CD14-positive monocyte (primary cell): ENCODE measurements around the gene SSBP2. TPM values are rescaled to one million over a fixed set of nuclear protein-coding genes. Genes with fewer than 3 reads are reported as not detected.

ENCODE experiments used
- DNase-seq, 3 donors: peaks; one replicate each; pipeline ENCODE4 v3.0.0-alpha.2; 2011 to 2022
- H2AFZ ChIP-seq: 2 replicates; pipeline ENCODE4 v1.6.0; 2012; ENCODE audit warnings: mild to moderate bottlenecking, low read depth, low read length, inconsistent platforms; ENCODE audit not compliant: insufficient read depth, poor library complexity, severe bottlenecking
- H3K27ac ChIP-seq, 2 donors: 1 replicate in 1 of 2; 2 replicates in 1 of 2; pipeline ENCODE4 v1.5.1; 2012 to 2013; ENCODE audit warnings: low read length in 2 of 2, control low read depth in 1 of 2, inconsistent platforms in 1 of 2, low read depth in 1 of 2, mild to moderate bottlenecking in 1 of 2
- H3K27me3 ChIP-seq, 2 donors: one replicate each; pipeline versions ENCODE4 v1.6.0 to v1.6.1; 2011 to 2013; ENCODE audit warnings: low read length in 2 of 2; ENCODE audit not compliant: control insufficient read depth in 2 of 2, insufficient read depth in 2 of 2
- H3K36me3 ChIP-seq, 2 donors: replicated peaks in 1 of 2; 1 replicate in 1 of 2; 2 replicates in 1 of 2; pipeline versions ENCODE4 v1.5.1 to v1.6.1; 2012 to 2013; ENCODE audit warnings: low read length in 2 of 2, control low read depth in 1 of 2, inconsistent platforms in 1 of 2, mild to moderate bottlenecking in 1 of 2; ENCODE audit not compliant: insufficient read depth in 2 of 2, control insufficient read depth in 1 of 2
- H3K4me1 ChIP-seq, 2 donors: 1 replicate in 1 of 2; 2 replicates in 1 of 2; pipeline versions ENCODE4 v1.5.1 to v1.6.1; 2012 to 2013; ENCODE audit warnings: low read length in 2 of 2, control low read depth in 1 of 2, inconsistent platforms in 1 of 2, mild to moderate bottlenecking in 1 of 2, moderate library complexity in 1 of 2; ENCODE audit not compliant: insufficient read depth in 2 of 2, control insufficient read depth in 1 of 2
- H3K4me2 ChIP-seq: replicated peaks from 2 replicates; pipeline ENCODE3; 2012; ENCODE audit warnings: low read length, moderate library complexity, mild to moderate bottlenecking; ENCODE audit not compliant: poor library complexity, severe bottlenecking; ENCODE audit errors: extremely low read depth
- H3K4me3 ChIP-seq, 3 experiments: fragments of 200-600 bp in 1 of 3; sonication (generic) in 1 of 3; replicated peaks in 1 of 3; 1 replicate in 2 of 3; 2 replicates in 1 of 3; pipeline ENCODE4 v1.5.1; 2011 to 2013; ENCODE audit warnings: low read length in 3 of 3, mild to moderate bottlenecking in 3 of 3, control low read depth in 2 of 3, low read depth in 2 of 3, inconsistent platforms in 1 of 3, moderate library complexity in 1 of 3
- H3K79me2 ChIP-seq: 2 replicates; pipeline ENCODE4 v1.6.0; 2012; ENCODE audit warnings: mild to moderate bottlenecking, control low read depth, inconsistent platforms, low read length, moderate library complexity; ENCODE audit not compliant: insufficient read depth
- H3K9ac ChIP-seq: 2 replicates; pipeline ENCODE4 v1.6.0; 2017; ENCODE audit warnings: low read length, mild to moderate bottlenecking; ENCODE audit not compliant: insufficient read depth, poor library complexity, severe bottlenecking
- H3K9me3 ChIP-seq, 2 donors: replicated peaks in 1 of 2; 1 replicate in 1 of 2; 2 replicates in 1 of 2; pipeline versions ENCODE4 v1.5.1 to v1.6.1; 2012 to 2013; ENCODE audit warnings: low read length in 2 of 2, control low read depth in 1 of 2; ENCODE audit not compliant: control insufficient read depth in 1 of 2, insufficient read depth in 1 of 2
- H4K20me1 ChIP-seq: 2 replicates; pipeline ENCODE4 v1.6.0; 2012; ENCODE audit warnings: mild to moderate bottlenecking, low read length, control low read depth, moderate library complexity; ENCODE audit not compliant: insufficient read depth
- H3K27ac Mint-ChIP-seq, 7 donors: one replicate each; pipeline ENCODE4 v1.8.0; 2020; ENCODE audit warnings: mild to moderate bottlenecking in 7 of 7, mixed read lengths in 7 of 7, moderate library complexity in 6 of 7, inconsistent platforms in 2 of 7
- H3K27me3 Mint-ChIP-seq, 3 donors: one replicate each; pipeline ENCODE4 v1.8.0; 2021 to 2022; ENCODE audit warnings: low read depth in 3 of 3, mild to moderate bottlenecking in 3 of 3, mixed read lengths in 3 of 3, moderate library complexity in 3 of 3, inconsistent platforms in 1 of 3
- H3K36me3 Mint-ChIP-seq, 2 donors: one replicate each; pipeline ENCODE4 v1.8.0; 2020; ENCODE audit warnings: mixed read lengths in 2 of 2, inconsistent platforms in 1 of 2, mild to moderate bottlenecking in 1 of 2
- H3K4me1 Mint-ChIP-seq: one replicate; pipeline ENCODE4 v1.8.0; 2020; ENCODE audit warnings: mild to moderate bottlenecking, mixed read lengths
- H3K4me3 Mint-ChIP-seq, 2 donors: one replicate each; pipeline ENCODE4 v1.8.0; 2020; ENCODE audit warnings: mild to moderate bottlenecking in 2 of 2, mixed read lengths in 2 of 2, moderate library complexity in 1 of 2
- H3K9me3 Mint-ChIP-seq, 7 donors: one replicate each; pipeline ENCODE4 v1.8.0; 2020 to 2022; ENCODE audit warnings: mixed read lengths in 7 of 7, mild to moderate bottlenecking in 6 of 7, moderate library complexity in 6 of 7, inconsistent platforms in 2 of 7
- CTCF ChIP-seq: fragments of 200-600 bp; IDR thresholded peaks from one replicate; pipeline ENCODE4 v1.8.0; 2022; ENCODE audit warnings: antibody characterized with exemption, mild to moderate bottlenecking
- WGBS: methylation state at CpG from one replicate; pipeline ENCODE4 v1.1.5; 2013; ENCODE audit warnings: missing lambda C conversion rate; ENCODE audit not compliant: insufficient coverage; 5-methylcytosine and 5-hydroxymethylcytosine counted together
- intact Hi-C, 2 donors: fragments of 100-400 bp; cut with micrococcal nuclease; formaldehyde crosslinking; loops; one replicate each; pipeline versions ENCODE4 v1.15.0 to v1.15.1; 2023
- polyA plus RNA-seq, 3 donors: library from polyadenylated mRNA; depleted of rRNA in 1 of 3; unstranded in 2 of 3; stranded (reverse) in 1 of 3; fragments of 300-500 nt in 2 of 3; fragments of >200 nt in 1 of 3; fragmentation: Illumina TruSeq in 2 of 3; gene quantifications; 1 replicate in 2 of 3; 2 replicates in 1 of 3; pipeline ENCODE4 v1.2.3, GENCODE V29; 2012 to 2021

Gene SSBP2
- polyA plus RNA-seq, 3 donors: 29.1 to 55.2 (median 53.4) TPM

GRCh38 chr5:81631621-81632020 lies 119.3 kb downstream of the SSBP2 start:
- Histone ChIP-seq H3K4me1 (no peaks in the 10 kb centered on the region), H3K79me2 (no peaks in the 10 kb centered on the region), H3K4me3 (no peak overlapping the region), H3K36me3 (peaks cover 8 to 10% of the 10 kb centered on the region in 2 donors), H3K27me3 (no peaks in the 10 kb centered on the region), H3K9ac (no peak overlapping the region), H3K27ac (no peak overlapping the region), H3K9me3 (no peaks in the 10 kb centered on the region), H3K4me2 (no peak overlapping the region), H4K20me1 (no peaks in the 10 kb centered on the region), H2AFZ (no peak overlapping the region)
- Mint-ChIP-seq H3K36me3 (peaks cover 11 to 16% of the 10 kb centered on the region in 2 donors), H3K27me3 (peaks cover 0 to 2% (median 0%) of the 10 kb centered on the region in 3 donors), H3K4me1 (peaks cover 3% of the 10 kb centered on the region), H3K9me3 (peaks cover 0 to 7% (median 0%) of the 10 kb centered on the region in 7 donors), H3K27ac (no peak overlapping the region), H3K4me3 (no peak overlapping the region)
- intact Hi-C loops: no loop called here
- TF ChIP-seq CTCF: no peak
- WGBS: no CpG with 5 or more reads among the region's 1 CpG
- no peak for DNase-seq

GRCh38 chr5:81631124-81631523 lies 119.8 kb downstream of the SSBP2 start:
- WGBS: 0% methylated on average over 2 of the region's 7 CpGs
- no peak overlapping the region for H3K4me3 Mint-ChIP-seq
- intact Hi-C loops: no loop called here
- no peak for TF ChIP-seq CTCF
- H4K20me1 ChIP-seq: no peaks in the 10 kb centered on the region
- peaks cover 0 to 2% (median 0%) of the 10 kb centered on the region in 3 donors for H3K27me3 Mint-ChIP-seq
- no peak overlapping the region for H3K27ac ChIP-seq
- no peak overlapping the region for H3K4me2 ChIP-seq
- H3K27ac Mint-ChIP-seq: no peak overlapping the region
- peaks cover 7 to 10% of the 10 kb centered on the region in 2 donors for H3K36me3 ChIP-seq
- no peaks in the 10 kb centered on the region for H3K4me1 ChIP-seq
- DNase-seq: no peak
- H3K4me1 Mint-ChIP-seq: peaks cover 3% of the 10 kb centered on the region
- H2AFZ ChIP-seq: no peak overlapping the region
- no peaks in the 10 kb centered on the region for H3K27me3 ChIP-seq
- no peak overlapping the region for H3K4me3 ChIP-seq
- no peaks in the 10 kb centered on the region for H3K79me2 ChIP-seq
- H3K9ac ChIP-seq: no peak overlapping the region
- peaks cover 11 to 16% of the 10 kb centered on the region in 2 donors for H3K36me3 Mint-ChIP-seq
- peaks cover 0 to 7% (median 0%) of the 10 kb centered on the region in 7 donors for H3K9me3 Mint-ChIP-seq
- no peaks in the 10 kb centered on the region for H3K9me3 ChIP-seq
